ENCODE data around the gene KIF5B.
"Not testable (repeated sequence)": the region's sequence is repeated elsewhere in the genome, so short reads cannot be mapped to it uniquely, and the experiment has no call there.

The KIF5B gene

DNA sequence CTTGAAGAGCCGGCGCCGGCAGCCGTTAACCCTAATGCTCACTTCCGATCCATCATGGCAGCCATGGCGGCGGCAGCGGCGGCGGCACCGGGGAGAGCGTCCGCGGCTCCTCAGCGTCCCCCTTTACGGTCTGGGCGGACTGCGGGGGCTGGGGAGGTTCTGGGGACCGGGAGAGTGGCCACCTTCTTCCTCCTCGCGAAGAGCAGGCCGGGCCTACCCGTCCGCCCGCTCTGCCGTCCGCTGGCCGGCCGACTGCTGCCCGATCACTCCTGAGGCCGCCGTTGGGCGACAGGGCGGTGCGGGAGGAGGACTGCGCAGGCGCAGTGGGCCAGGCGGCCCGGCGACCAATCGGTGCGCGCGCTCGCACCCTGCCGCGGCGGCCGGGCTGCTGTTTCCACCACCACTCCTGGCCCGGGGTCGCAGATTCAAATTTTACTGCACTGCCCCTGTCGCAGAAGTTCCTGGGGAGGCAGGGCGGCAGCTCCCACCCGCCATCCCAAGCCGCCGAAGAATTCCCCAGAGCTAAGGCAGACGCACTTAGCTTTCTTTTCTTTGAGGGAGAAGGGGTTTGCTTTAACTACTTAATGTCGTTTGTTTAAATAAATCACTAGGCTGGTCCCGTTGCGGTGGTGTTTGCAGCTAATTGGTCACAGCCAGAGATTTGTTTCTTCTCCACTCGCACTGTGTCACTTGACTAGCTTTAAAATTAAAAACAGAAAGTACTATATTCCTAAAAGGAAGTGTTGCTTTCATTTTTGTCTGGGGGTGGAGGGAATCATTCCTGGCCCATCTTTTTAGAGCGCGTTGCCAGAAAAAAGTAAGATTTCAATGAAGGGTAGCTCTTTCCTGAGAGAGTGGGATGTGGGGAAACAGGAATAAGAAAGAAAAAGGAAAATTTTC lies at the start of gene KIF5B:
Gene KIF5B (minus strand): TSS at position 290 of the 900 bp plus-strand sequence. CDS start 452 bp downstream, outside the sequence.
- DNase-seq = peak; percentile 14

DNA sequence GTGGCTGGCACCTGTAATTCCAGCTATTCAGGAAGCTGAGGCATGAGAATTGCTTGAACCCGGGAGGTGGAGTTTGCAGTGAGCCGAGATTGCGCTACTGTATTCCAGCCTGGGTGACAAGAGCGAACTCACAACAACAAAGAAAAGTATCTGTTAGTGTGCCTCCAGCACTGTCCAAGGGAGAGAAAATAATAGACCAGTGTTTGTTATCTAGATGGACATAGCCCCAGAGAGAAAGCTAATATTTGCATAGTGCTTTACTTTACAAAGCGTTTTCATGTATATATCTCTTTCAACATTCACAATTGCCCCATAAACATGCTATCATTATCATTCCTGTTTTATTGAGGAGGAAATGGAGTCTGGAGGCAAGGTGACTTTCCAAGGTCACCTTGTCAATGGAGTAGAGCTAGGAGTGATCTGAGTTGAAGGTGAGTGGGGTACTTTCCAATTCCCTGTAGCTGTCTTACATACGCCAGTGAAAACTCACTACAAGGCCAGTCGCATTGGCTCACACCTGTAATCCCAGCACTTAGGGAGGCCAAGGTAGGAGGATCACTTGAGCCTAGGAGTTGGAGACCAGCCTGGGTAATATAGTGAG lies 49.7 kb upstream of the KIF5B start:
- no peak for DNase-seq

DNA sequence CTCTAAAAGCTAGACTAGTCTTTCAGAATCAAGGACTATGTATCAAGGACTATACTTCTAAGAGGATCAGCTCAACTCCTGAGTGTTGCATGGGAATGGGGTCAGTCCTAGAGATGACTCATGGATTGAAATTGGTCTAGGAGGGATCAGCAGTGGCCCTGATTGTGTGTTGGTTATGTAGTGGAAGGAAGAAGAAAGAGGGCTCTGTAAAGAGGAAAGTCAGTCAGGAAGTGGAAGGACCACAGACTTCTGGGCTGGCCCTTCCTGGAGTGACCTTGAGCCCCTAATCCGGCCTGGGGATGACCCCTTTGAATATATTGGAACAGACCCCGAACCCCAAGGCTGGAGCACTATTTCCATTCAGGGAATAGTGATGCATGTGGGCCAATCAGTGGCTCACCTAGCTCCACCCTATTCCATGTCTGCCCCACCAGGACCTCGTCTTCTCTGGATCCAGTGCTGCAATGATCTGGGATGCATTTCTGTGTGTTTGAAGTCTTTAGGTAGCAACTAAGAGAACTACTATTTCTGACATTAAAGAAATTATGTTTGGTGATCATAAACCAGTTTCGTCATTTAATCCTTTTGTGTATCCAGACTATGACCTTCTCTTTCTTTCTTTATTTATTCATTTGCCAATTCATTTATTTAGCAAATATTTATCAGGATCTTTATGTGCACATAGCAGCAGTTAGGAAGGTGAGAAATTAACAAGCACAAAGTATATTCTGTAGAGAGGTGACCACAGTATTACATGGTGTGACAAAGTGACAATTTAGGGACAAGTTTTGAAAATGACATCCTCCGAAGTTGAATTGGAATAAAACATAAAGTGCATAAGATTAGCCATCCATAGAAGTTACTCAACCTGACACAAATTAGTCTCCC lies 48.6 kb upstream of the KIF5B start:
- no peak for DNase-seq

DNA sequence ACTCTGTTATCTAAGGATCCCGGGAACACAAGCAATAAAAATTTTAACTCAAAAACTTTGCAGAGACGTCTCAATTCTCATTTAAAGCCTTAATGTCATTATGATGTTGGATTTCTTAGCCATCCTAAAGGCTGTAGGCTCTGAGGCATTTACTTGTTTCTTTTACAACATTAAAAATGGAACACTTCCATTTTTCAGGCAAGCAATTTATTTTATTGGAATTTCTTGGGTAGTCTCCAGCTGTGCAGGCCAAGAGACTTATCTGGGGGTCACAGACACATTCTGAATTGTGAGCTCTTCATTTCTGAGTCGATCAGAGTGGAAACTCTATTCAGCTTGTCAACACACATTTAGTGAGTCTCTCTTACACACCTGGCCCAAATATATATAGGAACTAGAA lies 48.0 kb upstream of the KIF5B start:
- DNase-seq = no peak

DNA sequence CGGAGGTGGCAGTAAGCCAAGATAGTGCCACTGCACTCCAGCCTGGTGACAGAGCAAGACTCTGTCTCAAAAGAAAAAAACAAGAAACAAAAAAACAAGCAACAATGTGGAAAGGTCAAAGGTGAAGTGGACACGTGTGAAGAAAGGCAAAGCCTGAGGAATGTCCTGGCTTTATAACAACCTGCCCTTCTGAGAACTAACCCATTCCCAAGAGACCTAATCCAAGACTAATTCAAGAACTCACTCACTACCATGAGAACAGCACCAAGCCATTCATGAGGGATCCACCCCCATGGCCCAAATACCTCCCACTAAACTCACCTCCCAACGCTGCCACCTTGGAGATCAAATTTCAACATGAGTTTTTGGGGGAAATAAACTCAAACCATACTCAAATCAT lies 47.5 kb upstream of the KIF5B start:
- no peak for DNase-seq

DNA sequence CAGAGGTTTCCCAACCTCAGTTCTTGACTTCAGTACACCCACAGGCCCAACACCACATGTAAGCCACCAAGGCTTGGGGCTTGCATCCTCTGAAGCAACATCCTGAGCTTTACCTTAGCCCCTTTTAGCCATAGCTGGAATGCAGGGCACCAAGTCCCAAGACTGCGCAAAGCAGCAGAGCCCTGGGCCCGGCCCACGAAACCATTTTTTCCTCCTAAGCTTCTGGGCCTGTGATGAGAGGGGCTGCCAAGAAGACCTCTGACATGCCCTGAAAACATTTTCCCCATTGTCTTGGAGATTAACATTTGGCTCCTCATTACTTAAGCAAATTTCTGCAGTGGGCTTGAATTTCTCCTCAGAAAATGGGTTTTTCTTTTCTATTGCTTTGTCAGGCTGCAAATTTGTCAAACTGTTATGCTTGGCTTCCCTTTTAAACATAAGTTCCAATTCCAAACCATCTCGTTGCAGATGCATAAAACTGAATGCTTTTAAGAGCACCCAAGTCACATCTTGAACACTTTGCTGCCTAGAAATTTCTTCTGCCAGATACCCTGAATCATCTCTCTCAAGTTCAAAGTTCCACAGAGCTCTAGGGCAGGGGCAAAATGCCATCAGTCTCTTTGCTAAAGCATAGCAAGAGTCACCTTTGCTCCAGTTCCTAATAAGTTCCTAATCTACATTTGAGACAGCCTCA lies 42.5 kb upstream of the KIF5B start:
- not testable (repeated sequence) for DNase-seq

DNA sequence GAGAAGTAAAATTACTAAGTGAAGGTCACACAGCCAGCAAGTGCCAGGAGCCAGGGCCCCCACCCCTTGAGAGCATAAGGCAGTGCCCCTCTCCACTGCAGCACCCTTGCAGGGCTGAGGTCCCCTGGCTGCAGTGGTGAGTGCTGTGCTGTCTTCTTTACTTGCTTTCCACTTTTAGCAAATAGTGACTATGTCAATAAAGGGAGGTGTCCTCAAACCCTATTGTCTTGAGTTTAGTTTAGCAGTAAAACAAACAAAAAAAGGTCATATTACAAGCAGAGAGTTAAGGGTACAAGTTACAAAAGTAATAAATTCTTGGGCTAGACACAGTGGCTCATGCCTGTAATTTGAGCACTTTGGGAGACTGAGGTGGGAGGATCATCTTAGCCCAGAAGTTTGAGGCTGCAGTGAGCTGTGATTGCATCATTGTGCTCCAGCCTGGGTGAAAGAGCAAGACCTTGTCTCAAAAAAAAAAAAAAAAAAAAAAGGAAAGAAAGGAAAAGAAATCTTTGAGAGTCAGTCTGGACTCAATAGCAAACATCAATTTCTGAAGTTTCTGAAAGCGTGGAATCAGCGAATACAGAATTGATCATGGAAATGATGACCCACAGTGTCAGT lies 39.0 kb upstream of the KIF5B start:
- DNase-seq = no peak

DNA sequence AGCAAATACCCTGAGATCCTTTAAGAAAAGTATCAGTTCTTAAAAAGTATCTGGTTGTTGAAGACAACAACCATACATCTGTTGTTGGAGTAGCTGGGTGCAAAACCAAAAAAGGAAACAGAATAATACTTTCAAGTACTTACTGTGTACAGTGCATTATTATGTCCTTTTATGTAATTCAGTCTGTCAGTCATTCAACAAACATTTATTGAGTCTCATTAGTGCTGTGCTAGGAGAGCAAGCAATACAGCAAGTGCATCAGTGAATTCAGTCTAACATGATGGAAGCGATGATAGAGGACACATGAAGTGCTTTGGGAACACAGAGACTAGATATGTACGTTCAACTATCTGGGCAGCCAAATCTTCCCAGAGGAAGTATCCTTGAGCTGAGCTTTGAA lies 37.4 kb upstream of the KIF5B start:
- DNase-seq = no peak

DNA sequence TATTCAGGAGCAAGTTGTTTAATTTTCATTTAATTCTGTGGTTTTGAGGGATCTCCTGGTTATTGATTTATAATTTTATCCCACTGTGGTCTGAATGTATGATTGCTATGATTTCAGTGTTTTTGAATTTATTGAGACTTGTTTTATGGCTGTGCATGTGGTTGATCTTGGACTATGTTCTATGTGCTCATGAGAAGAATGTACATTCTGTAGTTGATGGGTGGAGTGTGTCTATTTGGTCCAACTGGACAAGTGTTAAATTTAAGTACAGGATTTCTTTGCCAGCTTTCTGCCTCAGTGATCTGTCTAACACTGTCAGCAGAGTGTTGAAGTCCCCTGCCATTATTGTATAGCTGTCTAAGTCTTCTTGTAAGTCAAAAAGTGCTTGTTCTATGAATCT lies 34.8 kb upstream of the KIF5B start:
- no peak for DNase-seq

DNA sequence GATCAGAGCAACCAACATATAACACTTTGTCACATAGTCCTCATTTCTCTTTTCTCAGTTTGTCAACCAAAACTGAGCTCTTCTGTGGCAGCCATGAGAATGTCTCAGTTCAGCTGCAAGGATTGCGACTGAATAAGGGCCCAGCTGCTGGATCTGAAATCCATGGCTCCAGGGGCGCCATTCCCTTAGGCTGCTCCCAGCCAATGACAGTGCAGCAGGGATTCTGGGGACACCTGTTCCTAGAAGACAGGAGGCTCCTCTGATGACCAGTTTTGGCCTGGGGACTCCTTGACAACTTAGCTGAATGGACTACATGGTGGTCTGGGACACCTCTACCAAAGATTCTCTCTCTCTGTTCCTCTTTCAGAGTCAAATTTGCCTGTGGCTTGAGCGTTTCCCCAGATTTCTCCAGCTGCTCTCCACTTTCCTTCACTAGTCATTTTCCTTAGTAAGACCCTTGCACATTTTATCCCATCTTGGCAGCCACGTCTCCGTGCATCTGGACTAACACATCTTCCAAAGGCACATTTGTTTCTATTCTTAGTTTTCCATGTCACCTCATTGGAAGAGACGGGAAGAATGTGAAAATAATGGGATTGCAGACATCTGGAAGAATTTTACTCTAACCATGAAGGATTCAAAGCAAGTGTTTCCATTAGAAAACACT lies 28.1 kb upstream of the KIF5B start:
- no peak for DNase-seq

DNA sequence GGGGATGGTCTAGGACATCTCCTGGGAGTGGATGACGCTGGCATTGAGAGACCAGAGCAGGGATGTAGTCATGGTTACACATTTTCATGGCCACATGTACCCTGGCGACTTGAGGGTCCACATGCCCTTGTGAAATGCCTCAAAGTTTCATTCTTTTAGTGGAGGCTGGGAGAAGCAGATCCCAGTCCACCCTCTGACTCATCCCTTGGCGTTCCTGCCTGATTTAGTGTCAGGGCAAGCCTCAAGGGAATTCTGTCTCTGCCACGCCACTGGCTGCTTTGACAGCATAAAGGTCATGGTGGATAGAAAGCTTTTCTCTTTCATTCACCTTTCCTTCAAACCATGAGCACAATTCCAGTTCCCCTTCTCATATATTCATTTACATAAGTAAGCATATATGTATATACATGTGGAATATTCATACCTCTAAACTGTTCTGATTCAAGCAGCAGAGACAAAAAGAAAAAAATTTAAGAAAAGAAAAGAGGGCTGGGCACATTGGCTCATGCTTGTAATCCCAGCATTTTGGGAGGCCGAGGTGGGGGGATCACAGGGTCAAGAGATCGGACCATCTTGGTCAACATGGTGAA lies 21.8 kb upstream of the KIF5B start:
- DNase-seq = no peak

DNA sequence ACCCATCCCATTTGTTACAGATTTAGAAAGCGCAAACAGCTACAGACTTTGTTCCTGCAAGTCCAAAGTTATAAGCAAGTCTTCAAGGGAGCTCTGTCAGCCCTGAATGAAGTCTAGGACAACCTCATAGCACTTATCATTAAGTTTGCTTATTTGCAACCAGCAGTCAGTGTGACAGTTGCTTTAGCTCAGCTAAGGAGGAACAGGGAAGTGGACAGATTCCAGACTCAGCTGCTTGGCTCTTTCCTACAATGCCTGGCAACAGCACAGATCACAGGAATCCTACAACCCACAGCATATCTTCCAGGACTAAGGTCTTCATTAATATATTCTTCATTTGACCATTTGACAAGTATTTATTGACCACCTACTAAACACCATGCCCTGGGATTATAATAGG lies 17.4 kb upstream of the KIF5B start:
- no peak for DNase-seq

DNA sequence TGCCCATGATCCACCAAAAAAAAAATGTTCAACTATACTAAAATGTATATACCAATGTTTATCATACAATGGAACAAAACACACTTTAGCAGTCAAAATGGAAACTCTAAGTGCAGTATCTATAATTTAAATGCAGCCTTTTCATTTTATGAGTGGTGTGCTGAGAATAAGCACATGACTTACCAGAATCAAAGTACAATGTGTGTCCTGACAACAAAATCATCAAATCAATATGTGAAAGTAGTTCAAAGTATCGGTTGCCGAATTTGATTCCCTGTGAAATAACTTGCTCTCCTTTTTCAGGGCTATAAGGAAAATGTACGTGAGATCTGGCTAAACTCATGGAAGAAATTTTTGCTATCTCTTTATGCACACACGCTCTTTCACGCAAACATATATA lies 16.9 kb upstream of the KIF5B start:
- DNase-seq = no peak

DNA sequence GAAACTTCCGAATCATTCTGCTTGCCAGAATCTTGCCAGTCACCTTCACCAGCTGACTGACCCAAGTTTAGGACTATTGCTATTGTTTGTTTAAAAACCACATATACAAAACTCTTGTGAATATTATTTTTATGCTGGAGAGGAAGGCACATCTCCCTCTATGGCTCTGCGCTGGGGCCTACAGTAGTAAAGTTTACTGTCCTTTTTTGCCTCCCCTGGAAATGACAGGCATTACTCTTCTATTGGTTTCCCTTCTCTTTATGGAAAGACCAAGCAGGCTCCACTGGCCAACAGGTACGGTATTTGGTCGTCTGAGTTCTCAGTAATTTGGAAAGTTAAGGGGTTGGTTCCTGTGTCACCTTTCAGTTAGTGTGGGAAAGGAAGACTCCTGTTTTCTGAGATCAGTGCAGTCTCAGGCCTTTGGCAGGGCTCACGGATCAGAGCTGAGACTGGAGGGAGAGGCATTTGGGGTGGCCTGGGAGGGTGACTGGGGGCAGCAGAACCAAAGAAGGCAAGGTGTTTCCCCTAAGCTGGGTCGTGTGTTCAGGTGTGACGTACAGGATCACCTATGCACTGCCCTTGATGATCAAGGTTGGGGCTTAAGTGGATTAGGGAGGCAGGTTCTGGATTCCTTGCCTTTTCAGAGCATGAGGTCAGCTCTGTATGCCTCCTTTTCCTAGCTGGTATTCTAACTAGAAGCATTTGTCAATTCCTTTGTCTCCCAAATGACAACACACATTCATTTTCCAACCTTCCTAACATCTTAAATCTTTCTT lies 16.0 kb upstream of the KIF5B start:
- no peak for DNase-seq

DNA sequence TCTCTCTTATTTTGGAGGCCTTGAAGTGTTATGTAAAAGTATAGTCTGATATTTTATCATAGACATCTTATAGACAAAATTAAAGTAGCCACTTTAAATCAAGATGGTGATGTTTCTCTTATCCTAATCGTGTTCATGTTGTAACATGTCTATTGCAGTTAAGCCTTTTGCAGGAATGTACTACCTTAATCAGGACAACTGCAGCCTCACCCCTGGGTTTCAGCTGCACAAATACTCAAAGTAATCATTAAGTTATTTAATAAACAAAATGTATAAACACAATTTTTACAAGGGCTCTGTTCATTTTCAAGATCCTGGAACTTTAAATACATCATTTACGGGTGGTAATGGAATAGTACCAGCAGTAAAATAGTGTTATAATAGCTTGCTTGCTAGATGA lies 14.4 kb upstream of the KIF5B start:
- DNase-seq = no peak

DNA sequence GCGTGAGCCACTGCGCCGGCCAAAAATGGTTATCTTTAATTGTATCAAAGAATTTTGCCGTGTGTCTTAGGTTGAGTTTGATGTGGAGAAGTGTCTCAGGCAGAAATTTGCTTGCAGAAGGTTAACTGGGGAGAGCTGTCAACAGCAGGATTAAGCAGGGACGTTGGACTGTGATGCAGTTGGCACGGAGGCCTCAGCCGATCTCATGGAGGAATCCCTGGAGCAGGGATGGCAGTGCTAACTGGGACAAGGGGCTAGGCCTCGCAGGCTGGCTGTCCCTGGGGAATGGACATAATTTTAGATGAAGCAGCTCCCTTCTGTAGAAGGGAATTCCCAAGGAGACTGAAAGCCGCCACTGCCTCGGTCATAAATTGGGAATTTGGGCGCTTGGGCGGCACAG lies 12.3 kb upstream of the KIF5B start:
- DNase-seq = no peak

DNA sequence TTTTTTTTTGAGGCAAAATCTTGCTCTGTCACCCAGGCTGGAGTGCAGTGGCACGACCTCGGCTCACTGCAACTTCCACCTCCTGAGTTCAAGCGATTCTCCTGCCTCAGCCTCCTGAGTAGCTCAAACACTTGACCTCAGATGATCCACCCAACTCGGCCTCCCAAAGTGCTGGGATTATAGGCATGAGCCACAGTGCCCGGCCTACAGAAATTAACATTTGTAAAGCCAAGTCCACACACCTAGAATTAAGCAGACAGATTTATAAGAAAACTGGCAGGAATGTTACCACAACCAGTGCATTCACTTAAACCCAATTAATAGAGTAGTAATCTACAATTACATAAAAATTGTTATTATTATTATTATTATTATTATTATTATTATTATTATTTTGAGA lies 11.7 kb upstream of the KIF5B start:
- DNase-seq = not testable (repeated sequence)

DNA sequence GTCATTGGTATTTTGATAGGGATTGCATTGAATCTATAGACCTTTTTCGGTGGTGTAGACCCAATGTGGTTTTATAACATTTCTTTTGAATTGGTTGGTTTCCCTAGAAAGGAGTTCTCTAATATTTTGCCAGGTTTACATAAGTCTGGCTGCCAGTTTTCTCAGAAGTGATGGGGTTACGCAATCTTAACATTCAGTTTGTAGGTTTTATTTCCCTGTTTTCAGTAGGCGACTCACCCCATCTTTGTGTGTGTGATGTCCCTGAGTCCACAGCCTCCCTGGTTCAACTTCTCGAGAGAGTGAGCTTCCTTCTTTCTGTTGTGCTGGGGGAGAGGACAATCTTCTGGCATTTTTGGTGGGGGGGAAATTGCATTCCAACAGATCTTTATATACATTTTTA lies 9.6 kb upstream of the KIF5B start:
- DNase-seq = no peak

DNA sequence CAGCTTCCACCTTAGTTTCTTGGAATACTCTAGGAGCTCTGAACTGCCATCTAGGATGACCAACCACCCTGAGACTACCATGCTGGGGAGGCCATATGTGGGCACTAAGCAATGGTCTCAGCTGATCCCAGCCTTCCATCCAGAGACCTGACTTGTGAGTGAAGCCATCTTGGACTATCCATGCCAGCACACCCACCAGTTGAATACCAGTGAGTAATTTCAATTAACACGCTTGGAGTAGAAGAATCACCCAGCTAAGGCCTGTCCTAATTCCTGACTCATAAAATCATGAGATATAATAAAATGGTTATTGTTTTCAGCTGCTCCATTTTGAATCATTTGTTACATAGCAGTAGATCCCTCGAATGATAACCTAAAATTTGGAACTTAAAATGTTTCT lies 5.2 kb upstream of the KIF5B start:
- DNase-seq = no peak

DNA sequence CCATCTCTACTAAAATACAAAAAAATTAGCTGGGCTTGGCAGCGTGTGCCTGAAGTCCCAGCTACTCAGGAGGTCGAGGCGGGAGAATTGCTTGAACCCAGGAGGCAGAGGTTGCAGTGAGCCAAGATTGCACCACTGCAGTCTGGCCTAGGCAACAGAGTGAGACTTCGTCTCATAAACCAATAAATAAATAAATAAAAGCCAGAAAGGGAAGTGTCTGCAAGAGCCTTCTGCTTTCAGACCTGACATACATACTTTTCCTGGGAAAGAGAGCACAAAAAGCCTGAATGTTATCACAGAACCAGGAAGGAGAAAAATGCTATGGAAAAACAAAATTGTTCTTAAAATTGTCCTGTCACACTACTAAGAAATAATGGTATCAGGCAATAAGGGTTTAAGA lies 4.1 kb upstream of the KIF5B start:
- DNase-seq = no peak

DNA sequence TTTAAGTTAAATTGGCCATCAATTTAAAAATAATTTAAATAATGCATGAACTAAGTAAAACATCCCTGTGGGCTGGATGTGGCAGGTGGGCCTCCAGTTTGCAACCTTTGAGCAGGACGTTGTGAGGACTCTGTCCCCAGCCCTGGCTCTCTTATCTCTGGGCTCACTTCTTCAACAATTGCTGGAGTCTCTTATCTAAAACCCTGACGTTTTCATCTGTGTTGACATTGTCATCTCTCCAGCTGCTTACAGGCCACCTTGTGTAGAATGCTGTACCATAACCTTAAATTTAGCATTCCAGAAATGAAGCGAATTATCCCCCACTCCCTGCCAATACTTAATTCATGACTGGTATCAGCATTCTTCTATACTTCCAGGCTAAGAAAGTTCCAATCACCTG lies 3.2 kb upstream of the KIF5B start:
- no peak for DNase-seq

Measured in DMS79 (cell line).